Endothelial cell of hepatic sinusoid (primary cell): ENCODE measurements around the gene ALX4.

ENCODE experiments used
- in situ Hi-C: cut with HindIII; loops from 2 replicates; pipeline ENCODE4 v1.10.0; 2017; ENCODE audit warnings: low sequenced_read_pairs

The ALX4 gene

DNA sequence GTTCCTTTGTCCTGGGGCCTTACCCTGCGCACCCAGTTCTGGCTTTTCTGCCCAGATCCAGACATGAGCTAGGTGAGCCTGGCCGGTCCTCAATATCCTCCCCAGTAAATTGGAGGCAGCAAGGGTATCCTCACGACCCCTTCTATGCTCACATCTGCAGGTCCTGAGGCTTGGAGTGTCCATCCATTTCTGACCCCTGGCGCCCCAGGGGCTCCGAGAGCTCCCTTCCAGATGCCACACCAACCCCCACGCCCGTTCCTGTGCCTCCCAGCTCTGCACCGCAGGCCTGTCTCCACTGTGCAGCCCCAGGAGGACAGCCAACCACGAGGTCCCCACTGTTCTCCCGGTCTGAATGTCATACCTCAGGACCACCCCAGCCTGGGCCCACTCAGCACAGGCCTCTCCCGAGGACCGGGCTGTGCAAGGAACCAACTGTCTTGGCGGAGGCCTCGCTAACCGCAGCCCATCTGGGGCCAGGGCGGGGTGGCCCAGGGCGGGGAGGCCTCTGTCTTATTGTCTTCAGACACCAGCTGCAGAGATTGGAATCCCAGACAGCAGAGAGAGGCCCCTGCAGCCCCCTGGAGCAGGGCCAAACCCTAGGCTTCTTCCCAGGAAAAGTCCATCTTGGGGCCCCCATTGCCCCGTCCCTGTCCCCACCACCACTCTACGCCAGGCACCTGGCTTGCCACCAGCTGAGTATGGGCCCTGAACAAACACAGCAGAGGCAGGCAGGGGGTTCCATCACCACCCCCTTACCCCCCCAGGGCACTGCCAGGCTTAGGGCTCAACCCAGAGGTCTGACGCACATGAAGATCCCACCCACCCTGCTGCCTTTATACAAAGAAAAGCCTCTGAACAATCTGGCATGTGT, 39.3 kb downstream of the ALX4 start:
- in situ Hi-C loops = no loop called here

DNA sequence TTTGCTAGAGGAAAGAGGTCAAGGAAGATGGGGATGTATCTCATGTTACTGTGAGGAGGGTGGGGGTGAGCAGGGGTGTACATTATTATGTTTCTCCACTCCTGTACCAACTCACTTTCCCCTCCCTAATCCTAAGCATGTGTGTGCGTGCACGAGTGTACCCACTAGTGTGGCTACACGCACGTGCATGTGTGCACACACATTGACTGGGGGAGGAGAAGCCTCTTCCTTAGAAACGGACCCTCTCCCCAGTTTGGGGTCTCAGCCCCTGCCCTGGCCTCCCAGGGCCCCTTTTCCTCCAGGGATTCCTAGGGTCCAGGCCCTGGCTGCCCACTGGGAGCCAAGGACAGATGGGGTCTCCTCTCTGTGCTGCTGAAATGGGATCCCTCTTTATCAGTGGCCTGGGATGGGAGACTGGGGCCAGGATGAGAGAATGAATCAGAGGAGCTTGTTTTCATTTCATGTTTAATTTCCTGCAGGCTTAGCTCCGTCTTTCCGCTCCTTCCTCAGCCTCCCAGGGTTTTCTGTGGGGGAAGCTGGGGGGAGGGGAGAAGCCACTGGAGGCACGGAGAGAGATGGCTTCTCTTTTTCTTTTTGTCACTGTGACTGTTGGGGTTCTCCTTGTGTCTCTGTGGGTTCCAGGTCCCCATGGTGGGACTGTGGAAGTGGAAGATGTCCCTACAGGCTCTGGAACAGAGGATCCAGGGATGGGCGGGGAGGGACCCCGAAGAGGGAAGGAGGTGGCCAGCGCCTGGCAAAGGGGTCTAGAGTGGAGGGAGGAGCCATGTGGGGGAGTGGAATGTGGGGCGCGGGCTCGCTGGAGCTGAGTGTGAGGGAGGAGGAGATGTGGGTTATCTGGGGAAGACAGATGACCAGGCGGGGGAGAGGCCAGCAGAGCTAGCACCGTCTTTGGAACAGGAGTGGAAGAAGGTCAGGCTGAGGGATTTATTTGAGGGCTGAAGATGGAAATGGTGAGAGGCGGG, 40.3 kb downstream of the ALX4 start:
- in situ Hi-C loops = no loop called here

DNA sequence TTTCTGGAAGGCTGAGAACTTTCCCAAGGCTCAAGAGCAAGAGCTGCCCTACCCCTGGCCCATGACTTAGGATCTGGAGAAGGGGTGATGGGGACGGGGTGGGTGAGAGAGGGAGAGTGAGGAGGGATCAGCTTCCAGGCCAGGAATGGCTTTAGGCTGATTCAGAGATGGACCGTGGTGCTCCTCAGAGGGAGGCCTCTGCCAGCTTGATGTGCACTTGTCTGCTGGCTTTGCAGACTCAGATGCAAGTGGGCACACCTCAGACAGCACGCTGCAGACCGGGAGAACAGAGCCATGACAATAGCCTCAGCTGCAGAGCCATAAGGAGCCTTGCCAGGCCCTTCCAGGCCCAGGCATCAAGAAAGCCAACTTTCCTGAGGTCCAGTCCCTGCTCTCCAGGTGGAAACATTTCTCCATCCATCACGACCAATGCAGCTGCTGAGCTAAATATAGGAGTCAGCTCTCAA, 41.3 kb downstream of the ALX4 start:
- in situ Hi-C loops = no loop called here

DNA sequence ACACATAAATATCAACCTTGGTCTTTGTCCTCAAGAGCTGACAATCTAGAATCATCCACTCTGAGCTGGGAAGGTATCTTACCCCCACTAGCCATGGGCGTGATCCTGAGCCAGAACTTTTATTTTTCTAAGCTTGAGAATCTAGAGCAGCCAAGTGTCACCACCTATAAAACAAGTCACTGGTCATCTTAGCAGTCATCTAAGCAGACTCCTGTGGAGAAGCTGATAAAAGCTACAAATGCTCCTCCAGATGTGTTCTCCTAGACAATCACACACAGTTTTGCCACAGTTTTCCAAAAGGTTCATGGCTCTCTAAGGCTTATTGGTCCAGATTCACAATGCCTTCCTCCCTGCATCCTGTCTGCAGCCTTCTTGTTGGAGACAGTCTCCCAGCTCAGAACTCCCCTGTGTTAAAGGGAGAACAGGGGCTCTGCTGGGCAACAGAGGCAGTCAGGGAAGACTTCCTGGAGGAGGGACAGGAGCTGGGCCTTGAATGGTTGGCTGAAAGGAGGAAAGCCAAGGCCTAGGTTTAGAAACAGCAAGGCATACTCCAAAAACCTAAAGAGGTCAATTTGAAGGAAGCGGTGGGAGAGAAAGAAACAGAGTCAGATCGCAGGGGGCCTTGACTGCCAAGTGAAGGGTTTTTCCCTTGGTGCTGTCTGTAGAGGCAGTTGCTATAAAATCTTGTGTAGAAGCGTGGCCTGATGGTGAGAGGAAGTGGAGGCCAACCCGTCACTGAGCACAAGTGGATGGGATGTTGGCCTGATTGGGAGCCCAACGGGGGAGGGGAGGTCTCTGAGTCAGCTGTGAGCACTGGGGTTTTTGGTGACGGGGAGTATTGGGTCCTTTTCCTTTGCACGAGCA, 42.0 kb downstream of the ALX4 start:
- in situ Hi-C loops = no loop called here

DNA sequence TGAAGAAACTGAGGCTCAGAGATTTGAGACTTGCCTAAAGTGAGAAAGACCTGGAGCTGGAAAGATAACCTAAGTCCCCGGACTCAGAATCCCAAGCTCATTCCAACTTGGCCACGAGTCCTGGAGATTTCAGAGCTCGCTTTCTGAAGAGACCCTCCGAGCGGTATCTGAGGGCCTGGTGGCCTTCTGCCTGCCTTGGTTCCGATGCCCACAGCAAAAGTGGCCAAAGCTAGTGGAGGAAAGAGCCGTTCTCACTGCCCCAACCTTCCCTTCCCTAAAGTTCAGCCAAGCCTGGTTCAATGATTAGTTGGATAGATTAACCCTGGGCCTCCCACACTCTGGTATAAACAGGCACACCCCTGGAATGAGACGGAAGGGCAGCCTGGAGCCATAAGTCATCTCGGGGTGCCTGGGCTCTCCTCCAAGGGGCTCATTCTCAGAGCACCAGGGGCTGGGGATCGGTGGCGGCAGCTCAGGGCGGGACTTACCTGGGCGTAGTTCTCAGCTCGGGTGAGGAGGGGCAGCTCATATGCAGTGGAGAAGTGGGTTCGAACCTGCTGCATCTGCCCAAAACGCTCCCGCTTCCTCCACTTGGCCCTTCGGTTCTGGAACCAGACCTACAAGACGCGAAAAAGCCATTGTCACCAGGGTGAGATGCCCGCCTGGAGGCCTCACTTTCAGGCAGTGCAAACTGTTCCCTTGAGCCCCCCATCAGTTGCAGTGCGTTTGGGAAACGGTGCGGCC, 42.8 kb downstream of the ALX4 start:
- in situ Hi-C loops = no loop called here

DNA sequence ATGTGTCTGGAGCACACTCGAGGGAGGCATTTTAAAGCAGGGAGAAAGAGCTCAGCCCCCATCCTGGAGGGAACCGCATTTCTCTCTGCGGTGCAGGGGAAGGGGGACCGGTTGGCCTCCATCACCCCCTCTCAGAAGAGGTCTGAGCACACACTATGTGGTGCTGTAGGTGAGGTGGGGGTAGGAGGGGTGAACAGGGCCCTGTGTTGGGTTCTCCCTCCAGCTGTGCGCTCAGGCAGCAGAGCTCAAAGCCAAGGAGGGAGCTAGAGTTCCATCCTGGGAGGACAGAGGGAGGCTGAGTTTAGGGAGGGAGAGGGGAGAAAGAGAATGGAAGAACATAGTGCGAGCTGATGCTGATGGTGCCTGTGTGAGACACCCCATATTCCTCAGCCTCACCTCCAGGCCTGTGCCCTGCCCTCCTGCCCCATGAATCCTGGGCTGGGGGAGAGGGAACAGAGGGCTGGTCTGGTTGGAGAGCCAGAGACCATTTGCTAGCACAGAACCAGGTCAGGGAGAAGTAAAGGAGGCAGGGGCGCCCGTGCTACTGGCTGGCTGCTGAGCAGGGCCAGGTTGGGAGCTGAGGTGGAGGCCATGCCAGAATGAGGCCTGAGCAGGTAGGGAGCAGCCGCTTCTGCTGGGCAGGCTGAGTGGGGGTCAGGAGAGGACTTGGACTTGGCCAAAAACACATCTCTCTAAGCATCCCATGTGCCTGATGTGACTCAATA, 43.7 kb downstream of the ALX4 start:
- in situ Hi-C loops = no loop called here

DNA sequence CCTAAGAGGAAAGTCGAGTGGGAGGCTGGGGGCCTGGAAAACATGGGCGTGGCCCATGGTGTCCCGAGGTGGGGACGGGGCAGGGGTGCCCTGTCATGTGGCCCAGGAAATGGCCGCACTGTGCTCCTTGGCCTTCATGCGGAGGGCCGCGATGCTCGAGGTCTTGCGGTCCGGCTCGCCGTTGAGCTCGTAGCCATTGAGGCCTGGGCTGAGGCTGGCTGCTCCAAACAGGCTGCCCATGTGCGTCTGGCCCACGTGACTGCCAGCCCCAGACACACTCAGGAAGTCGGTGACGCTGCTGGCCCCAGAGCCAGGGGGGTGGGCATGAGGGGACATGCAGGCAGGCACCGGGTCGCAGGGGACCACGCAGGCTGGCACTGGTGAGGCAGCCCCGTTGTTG, 45.2 kb downstream of the ALX4 start:
- in situ Hi-C loops = no loop called here

DNA sequence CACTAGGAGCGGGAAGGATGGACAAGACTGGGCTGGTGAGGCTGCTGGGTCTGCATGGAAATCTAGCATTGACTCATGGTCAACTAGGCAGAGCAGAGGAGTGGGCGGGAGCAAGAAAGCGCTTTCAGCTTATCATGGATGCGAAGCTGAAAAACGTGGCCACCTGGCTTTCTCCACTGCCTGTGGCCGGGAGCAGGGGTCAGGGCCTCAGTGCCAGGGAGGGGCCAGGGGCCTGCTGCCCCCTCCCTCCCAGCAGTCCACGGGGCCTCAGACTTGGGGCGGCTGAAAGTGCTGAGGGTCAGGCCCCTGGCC, 45.5 kb downstream of the ALX4 start:
- in situ Hi-C loops = no loop called here

DNA sequence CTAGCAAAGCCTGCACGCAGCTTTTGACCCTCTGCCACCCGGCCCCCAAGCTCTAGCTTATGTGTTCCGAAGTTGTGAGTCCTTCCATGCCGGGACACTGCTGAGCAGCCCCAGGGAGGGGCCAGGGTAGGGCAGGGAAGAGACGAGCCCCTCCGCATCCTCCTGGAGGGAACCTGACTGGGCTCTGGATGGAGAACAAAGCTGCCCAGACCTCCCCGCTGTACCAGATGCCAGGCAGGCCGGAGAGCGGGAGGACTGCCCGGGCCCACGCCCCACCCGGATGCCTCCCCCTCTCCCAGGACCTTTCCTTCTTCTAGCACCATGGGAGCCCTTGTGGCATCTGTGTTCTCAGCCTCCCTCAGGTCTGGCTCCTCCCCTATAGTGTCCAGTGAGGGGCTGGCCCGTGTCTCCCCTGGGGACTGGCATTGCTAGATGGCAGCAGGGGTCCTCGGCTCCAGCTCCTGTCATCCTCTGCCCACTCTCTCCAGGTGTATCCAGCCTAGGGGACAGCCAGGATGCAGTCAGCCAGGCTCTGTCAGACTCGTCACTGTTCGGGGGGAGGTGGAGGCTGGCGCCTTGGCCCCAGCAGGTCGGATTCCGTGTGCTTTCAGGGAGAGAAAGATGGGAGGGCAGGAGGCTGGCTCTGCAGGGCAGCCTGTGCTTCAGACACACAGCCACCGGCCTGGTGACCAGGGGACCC, 46.1 kb downstream of the ALX4 start:
- in situ Hi-C loops = no loop called here

DNA sequence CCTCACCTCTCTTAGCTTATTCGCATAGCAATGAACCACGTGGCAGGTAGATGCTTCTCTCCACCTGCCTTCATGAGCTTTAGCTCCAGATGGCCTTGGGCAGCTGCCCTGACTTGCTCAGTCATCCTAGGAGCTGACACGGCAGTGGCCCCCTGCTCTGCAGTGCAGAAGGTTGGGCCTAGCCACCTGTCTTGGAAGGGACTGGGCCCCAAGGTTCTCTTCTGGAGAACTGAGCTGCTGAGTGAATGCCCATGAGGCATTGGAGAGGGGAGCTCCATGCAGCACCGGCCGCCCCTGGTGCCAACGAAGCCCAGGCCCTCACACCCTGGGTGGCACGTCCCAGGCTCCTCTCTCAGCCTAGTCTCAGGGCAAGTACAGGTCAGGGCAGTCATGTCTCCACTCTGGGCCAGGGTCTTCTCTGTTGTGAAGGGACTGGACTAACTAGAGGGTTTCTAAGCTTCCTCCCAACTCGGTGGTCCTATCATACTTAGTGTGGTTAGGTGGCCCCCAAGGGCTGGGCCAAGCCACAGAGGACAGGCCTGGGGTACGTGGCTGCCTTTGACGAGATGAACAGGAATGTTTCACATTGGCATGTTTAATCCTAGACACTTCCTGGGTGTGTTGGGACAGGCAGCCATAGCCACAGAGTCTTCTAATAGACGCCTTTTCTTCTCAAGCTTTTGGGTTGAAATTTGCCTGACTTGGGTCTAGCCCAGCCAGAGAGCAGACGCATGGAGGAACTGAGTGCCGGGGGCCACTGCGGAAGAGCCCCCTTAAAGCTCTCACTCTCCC, 47.9 kb downstream of the ALX4 start:
- in situ Hi-C loops = no loop called here

DNA sequence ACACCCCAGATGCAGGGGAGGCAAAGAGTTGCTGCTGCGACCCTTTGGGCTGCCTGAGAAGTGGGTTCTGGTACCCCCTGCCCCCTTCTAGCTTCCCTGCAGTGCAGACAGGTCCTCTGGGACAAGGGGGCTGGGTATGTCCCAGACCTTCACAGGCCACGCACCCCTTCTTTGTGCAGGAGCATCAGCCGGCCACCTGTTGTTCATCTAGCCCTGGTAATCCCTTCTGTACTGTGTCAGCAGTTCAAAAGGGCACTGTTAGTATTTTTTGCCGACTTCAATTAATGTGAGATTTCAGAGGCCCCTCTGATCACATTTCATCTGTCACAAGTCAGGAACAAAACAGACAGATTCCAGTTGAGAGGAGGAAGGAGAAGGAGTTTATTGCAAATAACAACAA, 49.9 kb downstream of the ALX4 start:
- in situ Hi-C loops = no loop called here

DNA sequence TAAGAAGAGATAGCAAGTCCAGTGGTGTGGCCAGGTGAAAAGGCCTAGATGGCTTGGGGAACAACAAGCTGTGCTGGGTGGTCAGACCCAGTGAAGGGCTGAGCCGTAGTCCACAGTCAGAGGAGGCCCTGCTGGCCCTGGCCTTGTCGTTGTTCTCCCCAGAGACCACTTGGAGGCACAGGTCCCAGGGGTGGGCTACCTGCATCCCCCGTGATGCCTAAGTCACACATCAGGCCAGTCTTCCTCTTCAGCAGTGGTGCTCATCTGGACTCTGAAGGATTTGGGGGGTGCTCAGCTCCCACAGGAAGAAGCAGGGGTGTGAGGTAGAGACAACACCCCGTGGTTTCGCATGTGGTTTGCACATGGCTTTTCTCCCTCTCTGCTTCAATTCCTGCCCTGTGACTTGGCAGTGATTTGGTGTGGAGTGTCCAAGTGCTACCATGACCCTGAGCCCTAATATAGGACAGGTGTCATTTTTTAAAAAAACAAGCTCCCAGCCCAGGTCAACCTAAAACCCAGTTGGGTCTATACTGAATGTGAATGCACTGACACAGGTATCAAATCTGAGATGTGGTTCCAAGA, 51.0 kb downstream of the ALX4 start:
- in situ Hi-C loops = loop anchor here (5.0 kb wide), 1 partner anchor 63 kb away; no protein-coding TSS in a partner anchor

DNA sequence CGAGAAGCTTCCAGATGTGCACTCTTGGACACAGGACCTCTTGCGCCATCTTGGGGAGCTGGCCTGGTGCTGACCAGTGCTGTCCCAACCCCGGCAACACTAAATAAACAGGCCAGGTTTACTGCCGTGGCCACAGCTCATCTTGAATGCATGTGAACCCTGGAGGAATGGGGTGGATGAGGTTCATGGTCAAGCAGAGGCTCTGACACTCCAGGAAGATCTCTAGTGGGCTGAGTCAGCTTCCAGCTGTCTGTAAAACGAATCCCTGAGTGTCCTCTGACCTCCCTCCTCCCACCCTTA, 51.8 kb downstream of the ALX4 start:
- in situ Hi-C loops = loop anchor here (5.0 kb wide), 1 partner anchor 64 kb away; no protein-coding TSS in a partner anchor

DNA sequence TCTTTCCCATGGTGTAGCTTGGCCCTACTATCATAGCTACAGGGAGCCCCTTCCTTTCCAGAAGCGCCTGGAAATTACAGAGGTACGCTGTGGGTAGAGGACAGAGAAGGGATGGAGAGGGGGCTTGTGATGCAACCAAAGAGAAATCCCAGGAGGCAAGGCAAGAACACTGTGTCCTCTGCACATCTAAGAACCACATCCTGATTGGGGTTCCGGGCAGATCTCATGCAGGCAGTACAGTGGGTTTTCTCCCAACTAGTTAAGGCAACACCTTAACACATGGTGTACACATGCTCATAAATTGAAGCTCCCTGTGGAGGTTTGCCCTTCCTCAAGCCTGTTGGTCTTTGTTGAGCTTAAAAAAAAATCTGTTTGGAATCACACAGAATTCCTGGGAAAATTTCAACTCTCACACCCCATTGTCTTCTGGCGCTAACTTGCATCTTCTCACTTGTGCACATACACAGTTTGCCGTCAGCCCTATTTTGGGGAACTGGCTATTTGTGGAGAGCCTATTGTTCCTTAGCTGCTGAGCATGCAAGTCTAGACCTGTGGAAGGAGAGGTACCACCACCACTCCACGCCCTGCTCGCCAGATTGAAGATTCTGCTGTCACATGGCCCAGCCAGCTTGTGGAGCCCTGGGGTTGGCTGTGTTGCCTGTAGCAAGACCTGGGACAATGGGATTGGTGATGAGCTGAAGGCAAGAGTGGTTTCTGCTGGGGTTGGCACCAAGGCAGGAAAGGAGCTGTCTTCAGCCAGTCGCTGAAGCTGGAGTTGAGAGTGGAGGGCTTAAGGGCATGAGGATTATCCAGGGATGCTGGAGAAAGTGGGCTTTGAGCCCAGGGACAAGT, 52.4 kb downstream of the ALX4 start:
- in situ Hi-C loops = loop anchor here (5.0 kb wide), 1 partner anchor 65 kb away; no protein-coding TSS in a partner anchor

DNA sequence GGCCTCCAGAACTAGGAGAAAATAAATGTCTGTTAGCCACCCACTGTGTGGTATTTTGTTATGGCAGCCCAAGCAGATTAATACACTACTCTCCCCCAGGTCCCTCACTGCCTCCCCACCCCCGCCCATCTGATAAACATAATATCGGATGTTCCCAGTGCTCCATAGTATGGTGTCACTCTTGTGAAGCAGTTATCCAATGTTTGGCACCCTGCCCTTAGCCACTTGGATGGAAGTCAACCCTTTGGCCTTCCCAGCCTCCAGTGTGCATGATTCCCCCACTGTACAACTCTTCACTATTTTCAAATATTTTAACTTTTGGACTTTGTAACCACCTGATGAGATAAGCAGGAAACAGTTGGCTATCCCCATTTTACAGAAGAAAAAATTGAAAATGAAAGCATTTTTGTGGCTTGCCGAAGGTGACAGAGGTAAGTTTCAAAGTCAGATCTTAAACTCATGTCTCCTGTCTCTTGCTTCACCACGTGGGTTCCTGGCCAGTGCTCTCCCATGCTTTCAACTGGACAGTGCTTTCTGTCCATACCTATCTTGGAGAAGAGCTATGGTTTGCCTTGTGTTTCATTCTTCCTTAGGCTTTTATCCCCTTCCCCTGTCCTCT, 53.2 kb downstream of the ALX4 start:
- in situ Hi-C loops = loop anchor here (5.0 kb wide), 1 partner anchor 66 kb away; no protein-coding TSS in a partner anchor

DNA sequence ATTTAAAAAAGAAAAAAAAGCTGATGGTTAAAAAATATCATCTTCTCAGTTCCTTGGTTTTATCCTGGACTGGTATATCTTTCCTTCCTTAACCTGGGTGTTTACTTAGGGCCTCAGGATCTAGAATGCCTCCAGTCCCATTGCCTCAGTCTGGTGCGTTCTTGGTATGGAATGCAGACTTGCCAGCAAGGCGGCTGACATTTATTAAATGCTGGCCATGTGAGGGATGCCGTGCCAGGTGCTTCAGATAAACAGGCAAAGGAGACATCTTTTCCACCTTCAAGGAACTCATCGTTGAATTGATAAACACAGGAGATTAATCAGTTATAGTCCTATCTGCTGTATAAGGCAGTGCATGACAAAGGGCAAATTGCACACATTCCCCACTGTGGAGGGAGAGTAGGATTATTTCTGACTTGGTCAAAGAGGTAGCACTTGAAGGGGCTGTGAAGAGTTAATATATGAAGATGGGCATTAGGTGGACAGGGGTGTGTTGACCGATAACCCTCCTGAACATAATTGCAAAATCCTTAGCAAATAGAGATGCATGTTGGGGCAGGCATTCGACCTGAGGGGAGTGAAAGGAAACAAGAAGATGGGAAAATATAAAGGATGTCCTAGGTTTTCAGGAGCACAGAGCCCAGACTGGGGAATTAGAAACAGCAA, 54.4 kb downstream of the ALX4 start:
- in situ Hi-C loops = loop anchor here (5.0 kb wide), 1 partner anchor 67 kb away; no protein-coding TSS in a partner anchor
